Smooth muscle cell (in vitro differentiated cells): ENCODE results near the gene CCDC112. TPM values are rescaled to one million over a fixed set of nuclear protein-coding genes. Genes with fewer than 3 reads are reported as not detected.
A peak's percentile ranks its signal among the peaks of the same experiment; 100 is the strongest.

Source experiments
- DNase-seq: peaks from one replicate; lab custom pipeline; 2025; ENCODE audit not compliant: unreplicated experiment; lab: John Stamatoyannopoulos, UW
- H2AFZ ChIP-seq: fragments of 200-600 bp; sonication (generic); 2 replicates; pipeline ENCODE4 v1.6.0; 2016; ENCODE audit warnings: antibody characterized with exemption, low read depth, mild to moderate bottlenecking
- H3F3A ChIP-seq: fragments of 200-600 bp; sonication (generic); 2 replicates; pipeline ENCODE4 v1.6.0; 2017; ENCODE audit warnings: antibody characterized with exemption, low read depth
- H3K27ac ChIP-seq: fragments of 200-600 bp; sonication (generic); 2 replicates; pipeline ENCODE4 v1.5.1; 2016; ENCODE audit warnings: low read depth, mild to moderate bottlenecking
- H3K27me3 ChIP-seq: fragments of 200-600 bp; sonication (generic); 2 replicates; pipeline ENCODE4 v1.6.1; 2016; ENCODE audit warnings: low read depth, mild to moderate bottlenecking
- H3K36me3 ChIP-seq: fragments of 200-600 bp; sonication (generic); 2 replicates; pipeline ENCODE4 v1.5.1; 2016; ENCODE audit warnings: low read depth
- H3K4me1 ChIP-seq: fragments of 200-600 bp; sonication (generic); 2 replicates; pipeline ENCODE4 v1.5.1; 2016; ENCODE audit warnings: low read depth
- H3K4me2 ChIP-seq: fragments of 200-600 bp; sonication (generic); 2 replicates; pipeline ENCODE4 v1.6.0; 2016; ENCODE audit warnings: mild to moderate bottlenecking
- H3K4me3 ChIP-seq: fragments of 200-600 bp; sonication (generic); 2 replicates; pipeline ENCODE4 v1.5.1; 2016; ENCODE audit warnings: mild to moderate bottlenecking
- H3K79me2 ChIP-seq: fragments of 200-600 bp; sonication (generic); 2 replicates; pipeline ENCODE4 v1.6.0; 2016; ENCODE audit warnings: low read depth, mild to moderate bottlenecking
- H3K9ac ChIP-seq: fragments of 200-600 bp; sonication (generic); 2 replicates; pipeline ENCODE4 v1.6.0; 2016; ENCODE audit warnings: low read depth
- H3K9me3 ChIP-seq: fragments of 200-600 bp; sonication (generic); replicated peaks from 2 replicates; pipeline ENCODE4 v1.5.1; 2016; ENCODE audit warnings: low read depth
- H4K20me1 ChIP-seq: fragments of 200-600 bp; sonication (generic); 2 replicates; pipeline ENCODE4 v1.6.0; 2016; ENCODE audit warnings: low read depth
- CTCF ChIP-seq: fragments of 200-600 bp; sonication (generic); IDR thresholded peaks from 2 replicates; pipeline ENCODE4 v1.5.1; 2017; ENCODE audit warnings: borderline replicate concordance, mild to moderate bottlenecking, antibody characterized with exemption; ENCODE audit not compliant: insufficient read depth, poor library complexity, severe bottlenecking
- whole genome bisulfite sequencing: methylation state at CpG from one replicate; pipeline ENCODE4 v1.1.7; 2016; ENCODE audit warnings: low lambda C conversion rate; 5-methylcytosine and 5-hydroxymethylcytosine counted together
- polyA plus RNA-seq: library from polyadenylated mRNA; unstranded; fragments of >200 nt; fragmentation: Nextera tagmentation; extraction: Ambion mirVana; gene quantifications from 2 replicates; pipeline ENCODE4 v1.2.1, GENCODE V29; 2016
- total RNA-seq: library from RNA; depleted of rRNA; stranded (reverse); fragments of >200 nt; gene quantifications from 2 replicates; pipeline ENCODE4 v1.2.3, GENCODE V29; 2014

Gene CCDC112
- total and polyA plus RNA-seq, 2 experiments from 2014 or later: 6.3 to 9.1 TPM

GRCh38 chr5:115295777-115296123 is 704 bp downstream of the CCDC112 start:
- Histone ChIP-seq H3K27ac (no peak overlapping the region), H3K79me2 (peaks cover 16% of the 10 kb centered on the region)
- DNase-seq: no peak

GRCh38 chr5:115291397-115291796 is 5.1 kb downstream of the CCDC112 start:
- no peak for DNase-seq
- H2AFZ ChIP-seq: no peak overlapping the region
- H4K20me1 ChIP-seq: no peaks in the 10 kb centered on the region
- no peak overlapping the region for H3K27ac ChIP-seq
- no peak overlapping the region for H3K4me3 ChIP-seq
- no peak overlapping the region for H3K4me2 ChIP-seq
- no peak overlapping the region for H3K9ac ChIP-seq
- no peaks in the 10 kb centered on the region for H3K9me3 ChIP-seq
- peaks cover 6% of the 10 kb centered on the region for H3K4me1 ChIP-seq
- TF ChIP-seq CTCF: no peak
- peaks cover 16% of the 10 kb centered on the region for H3K79me2 ChIP-seq
- no peaks in the 10 kb centered on the region for H3K36me3 ChIP-seq
- no peaks in the 10 kb centered on the region for H3F3A ChIP-seq
- no peaks in the 10 kb centered on the region for H3K27me3 ChIP-seq

More at GRCh38 chr5:115295777-115296123, 704 bp downstream of the CCDC112 start:
- TF ChIP-seq CTCF: no peak
- H3K4me1 ChIP-seq: peaks cover 6% of the 10 kb centered on the region
- H3K36me3 ChIP-seq: no peaks in the 10 kb centered on the region
- H3K27me3 ChIP-seq: no peaks in the 10 kb centered on the region
- H3K4me3 ChIP-seq: peak overlapping the region; percentile 63
- no peaks in the 10 kb centered on the region for H4K20me1 ChIP-seq
- no peaks in the 10 kb centered on the region for H3K9me3 ChIP-seq
- WGBS: 7% methylated on average over 11 of the region's 11 CpGs
- H3K4me2 ChIP-seq: peak overlapping the region; percentile 85
- peak overlapping the region; percentile 98 for H2AFZ ChIP-seq
- no peaks in the 10 kb centered on the region for H3F3A ChIP-seq
- no peak overlapping the region for H3K9ac ChIP-seq

DNA sequence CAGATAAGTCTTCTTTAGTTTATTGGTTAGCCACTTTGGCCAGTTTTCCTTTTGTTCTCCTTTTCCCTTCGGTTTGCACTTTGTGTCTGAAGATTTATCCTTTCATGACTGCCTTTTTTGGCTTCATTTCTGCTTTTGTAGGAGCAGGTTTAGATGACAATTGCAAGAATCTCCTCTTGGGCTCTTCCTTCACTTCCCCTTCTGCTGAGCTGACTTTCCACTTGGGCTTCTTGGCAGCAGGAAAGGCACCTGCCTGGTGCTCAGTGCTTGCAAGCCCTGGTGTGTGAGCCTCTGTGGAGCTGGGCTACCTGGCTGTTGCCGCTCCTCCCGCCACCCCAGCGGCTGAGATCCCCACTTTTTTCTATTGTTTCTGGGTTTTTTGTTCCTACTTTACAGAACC is 7.3 kb downstream of the CCDC112 start:
- Histone ChIP-seq H3K27ac (no peak overlapping the region), H3F3A (no peaks in the 10 kb centered on the region), H3K4me2 (no peak overlapping the region), H4K20me1 (no peaks in the 10 kb centered on the region), H3K79me2 (peaks cover 14% of the 10 kb centered on the region), H2AFZ (no peak overlapping the region), H3K9me3 (no peaks in the 10 kb centered on the region), H3K27me3 (no peaks in the 10 kb centered on the region), H3K4me3 (no peak overlapping the region), H3K4me1 (no peaks in the 10 kb centered on the region), H3K36me3 (no peaks in the 10 kb centered on the region), H3K9ac (no peak overlapping the region)
- DNase-seq: no peak
- TF ChIP-seq CTCF: no peak
- 89% methylated on average over 4 of the region's 4 CpGs for WGBS

DNA sequence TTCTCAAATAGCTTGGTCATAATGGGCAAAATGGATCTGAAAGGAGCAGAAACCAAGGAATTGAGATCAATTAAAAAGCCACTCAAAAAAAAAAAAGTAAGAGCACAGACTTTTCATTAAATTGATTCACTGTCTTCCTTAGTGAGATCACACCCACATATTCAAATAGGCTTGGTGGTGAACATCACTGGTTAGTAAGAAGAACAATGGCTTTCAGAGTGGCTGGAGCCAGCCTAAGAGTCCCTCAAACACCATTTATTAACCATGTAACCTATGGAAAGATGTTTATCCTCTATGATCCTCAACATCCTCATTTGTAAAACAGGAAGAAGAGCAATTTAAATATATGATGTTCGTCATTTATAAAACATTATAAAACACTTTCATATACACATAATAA is 12.4 kb downstream of the CCDC112 start:
- Histone ChIP-seq H3K4me3 (no peak overlapping the region), H3K36me3 (no peaks in the 10 kb centered on the region), H3K79me2 (peaks cover 7% of the 10 kb centered on the region), H3K4me1 (no peaks in the 10 kb centered on the region), H3K9ac (no peak overlapping the region), H3K9me3 (no peaks in the 10 kb centered on the region), H4K20me1 (no peaks in the 10 kb centered on the region), H3F3A (no peaks in the 10 kb centered on the region), H2AFZ (no peak overlapping the region), H3K27ac (no peak overlapping the region), H3K27me3 (no peaks in the 10 kb centered on the region), H3K4me2 (no peak overlapping the region)
- TF ChIP-seq CTCF: no peak
- no peak for DNase-seq
- 89% methylated on average over 1 of the region's 1 CpG for WGBS
